NCI-H524 (cell line): ENCODE data around the gene ZBTB26.

Experiments
- DNase-seq, 2 experiments: peaks; one replicate each; lab custom pipeline; 2025; lab: John Stamatoyannopoulos, UW

Gene ZBTB26, protein sequence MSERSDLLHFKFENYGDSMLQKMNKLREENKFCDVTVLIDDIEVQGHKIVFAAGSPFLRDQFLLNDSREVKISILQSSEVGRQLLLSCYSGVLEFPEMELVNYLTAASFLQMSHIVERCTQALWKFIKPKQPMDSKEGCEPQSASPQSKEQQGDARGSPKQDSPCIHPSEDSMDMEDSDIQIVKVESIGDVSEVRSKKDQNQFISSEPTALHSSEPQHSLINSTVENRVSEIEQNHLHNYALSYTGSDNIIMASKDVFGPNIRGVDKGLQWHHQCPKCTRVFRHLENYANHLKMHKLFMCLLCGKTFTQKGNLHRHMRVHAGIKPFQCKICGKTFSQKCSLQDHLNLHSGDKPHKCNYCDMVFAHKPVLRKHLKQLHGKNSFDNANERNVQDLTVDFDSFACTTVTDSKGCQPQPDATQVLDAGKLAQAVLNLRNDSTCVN

DNA sequence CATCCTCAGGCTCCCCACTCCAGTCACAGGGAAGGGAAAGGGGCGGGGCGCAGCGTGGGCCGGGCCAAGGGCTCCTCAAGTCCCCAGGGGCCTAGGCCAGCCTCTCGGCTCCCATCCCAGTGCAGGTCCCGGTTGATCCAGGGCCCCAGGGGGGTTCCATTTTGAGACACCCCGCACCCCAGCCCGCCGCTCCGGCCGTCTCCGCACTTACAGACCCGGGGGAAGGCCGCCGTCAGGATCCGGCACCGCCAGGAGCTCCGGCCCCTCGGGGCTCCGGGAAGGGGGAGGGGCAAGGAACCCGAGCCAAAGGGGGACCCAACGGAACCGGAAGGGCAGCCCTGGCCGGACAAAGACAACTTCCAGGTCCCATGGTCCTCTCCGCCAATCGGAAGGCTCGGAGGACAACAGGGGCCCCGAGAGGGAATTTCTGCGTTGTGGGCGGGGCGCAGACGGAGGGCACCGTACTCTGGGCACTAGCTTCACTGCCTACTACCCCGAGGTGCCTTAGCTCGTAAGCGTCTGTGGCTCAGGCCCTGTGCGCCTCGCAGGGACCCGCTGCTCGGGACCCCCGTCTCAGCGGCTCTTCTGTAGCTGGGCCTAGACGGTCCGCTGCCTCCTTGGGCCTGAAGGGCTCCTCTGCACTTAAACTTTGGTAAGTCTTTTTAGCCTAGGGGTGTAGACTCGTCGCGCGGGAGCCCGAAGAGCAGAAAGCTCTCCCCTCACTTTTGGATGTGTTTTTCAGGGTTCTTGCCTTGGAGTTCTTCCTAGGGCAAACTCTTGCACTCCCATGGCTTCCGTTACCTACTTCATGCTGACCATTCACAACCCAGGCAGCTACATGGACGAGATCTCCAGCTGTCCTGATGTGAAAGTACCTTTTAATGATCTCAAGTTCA is at the start of gene ZBTB26:
Gene ZBTB26 (minus strand): TSS at position 287 of the 896 bp plus-strand sequence. CDS start 11,578 bp downstream, outside the sequence.
- DNase-seq = peak; percentile 98

DNA sequence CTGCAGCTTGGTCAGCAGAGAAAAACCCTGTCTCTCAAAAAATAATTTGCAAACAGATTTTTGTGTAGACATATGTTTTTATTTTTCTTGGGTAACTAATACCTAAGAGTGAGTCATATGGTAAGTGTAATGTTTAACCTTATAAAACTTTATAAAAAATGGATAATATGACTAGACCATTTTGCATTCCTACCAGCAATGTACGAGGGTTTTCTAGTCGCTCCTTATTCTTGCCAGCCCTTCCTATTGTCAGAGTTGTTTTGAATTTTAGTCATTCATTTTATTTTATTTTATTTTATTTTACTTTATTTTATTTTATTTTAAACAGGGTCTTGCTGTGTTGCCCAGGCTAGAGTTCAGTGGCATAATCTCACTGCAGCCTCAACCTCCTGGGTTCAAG is 47.3 kb upstream of the ZBTB26 start:
- no peak for DNase-seq

DNA sequence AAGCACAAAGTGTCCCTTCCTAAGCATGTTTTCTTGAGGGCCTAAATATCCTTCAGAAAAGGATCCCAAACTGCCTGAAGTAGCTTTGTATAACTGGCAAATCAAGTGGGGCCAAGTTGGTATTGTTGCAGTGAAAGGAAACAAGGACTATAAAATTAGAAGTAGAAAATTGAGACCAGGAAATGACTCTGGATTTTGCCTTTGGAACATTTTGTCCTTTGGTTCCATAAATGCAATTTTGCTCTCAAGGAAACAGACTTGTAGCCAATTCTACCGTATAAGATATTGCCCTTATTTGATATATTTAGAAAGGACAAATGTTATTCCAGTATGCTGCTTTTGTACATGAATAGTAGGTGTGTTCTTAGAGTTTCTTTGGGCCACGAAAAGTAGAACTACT is 43.9 kb upstream of the ZBTB26 start:
- DNase-seq = no peak

DNA sequence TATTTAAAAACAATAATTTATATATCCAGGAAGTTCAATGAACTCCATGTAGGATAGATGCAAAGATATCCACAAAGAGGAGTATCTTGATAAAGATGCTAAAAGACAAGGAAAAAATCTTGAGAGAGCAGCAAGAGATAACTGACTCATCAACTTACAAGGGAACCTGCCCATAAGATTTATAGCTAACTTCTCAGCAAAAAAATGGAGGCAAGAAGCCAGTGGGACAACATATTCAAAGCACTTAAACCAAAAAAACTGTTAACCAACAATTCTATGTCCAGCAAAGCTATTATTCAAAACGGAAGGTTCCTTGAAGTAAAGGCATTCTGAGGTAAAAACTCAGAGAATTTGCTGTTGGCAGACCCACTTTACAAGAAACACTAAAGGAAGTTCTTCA is 29.8 kb upstream of the ZBTB26 start:
- DNase-seq = no peak

GRCh38 chr9:122955961-122956360 is 24.6 kb upstream of the ZBTB26 start:
- no peak for DNase-seq

- DNase-seq = no peak
Measured at GRCh38 chr9:122954253-122954691, 23.0 kb upstream of the ZBTB26 start.

DNA sequence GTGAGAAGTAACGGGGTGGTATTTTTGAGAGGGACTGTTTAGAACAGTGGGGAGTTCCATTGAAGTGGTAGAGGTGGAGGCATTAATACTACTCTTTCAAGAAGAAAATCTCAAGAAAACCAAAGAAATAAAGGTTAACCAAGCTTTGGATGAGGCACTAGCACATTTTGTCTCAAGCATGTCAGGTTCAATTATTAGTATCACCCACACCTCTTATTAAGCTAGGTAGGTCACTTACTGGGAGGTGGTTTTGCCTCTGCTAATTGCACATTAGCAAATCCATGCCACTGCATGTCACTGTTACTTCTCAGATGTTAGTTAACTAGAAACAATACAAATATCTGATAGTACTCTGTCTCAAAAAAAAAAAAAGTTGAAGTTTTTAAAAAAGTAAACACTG is 19.7 kb upstream of the ZBTB26 start:
- no peak for DNase-seq

- no peak for DNase-seq
Measured at GRCh38 chr9:122950263-122950662, 19.0 kb upstream of the ZBTB26 start.

- DNase-seq = no peak
Measured at GRCh38 chr9:122949696-122950095, 18.4 kb upstream of the ZBTB26 start.

DNA sequence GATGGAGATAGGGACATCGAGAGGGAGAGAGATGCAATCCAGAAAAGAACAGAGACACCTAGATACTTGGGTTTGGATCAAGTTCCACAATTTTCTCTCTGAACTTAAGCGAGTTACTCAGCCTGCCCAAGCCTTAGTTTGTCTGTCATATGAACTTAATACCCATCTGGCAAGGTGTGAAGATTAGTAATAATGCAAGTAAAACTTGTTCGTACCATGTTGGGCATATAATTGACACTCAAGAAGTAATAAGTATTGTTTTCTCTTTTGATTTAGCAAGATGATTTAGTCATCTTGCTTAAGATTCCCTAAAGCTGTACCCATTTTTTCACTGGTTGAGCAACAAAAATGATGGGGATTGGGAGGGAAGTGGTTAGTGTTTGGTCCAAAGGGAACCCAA is 17.0 kb upstream of the ZBTB26 start:
- no peak for DNase-seq

DNA sequence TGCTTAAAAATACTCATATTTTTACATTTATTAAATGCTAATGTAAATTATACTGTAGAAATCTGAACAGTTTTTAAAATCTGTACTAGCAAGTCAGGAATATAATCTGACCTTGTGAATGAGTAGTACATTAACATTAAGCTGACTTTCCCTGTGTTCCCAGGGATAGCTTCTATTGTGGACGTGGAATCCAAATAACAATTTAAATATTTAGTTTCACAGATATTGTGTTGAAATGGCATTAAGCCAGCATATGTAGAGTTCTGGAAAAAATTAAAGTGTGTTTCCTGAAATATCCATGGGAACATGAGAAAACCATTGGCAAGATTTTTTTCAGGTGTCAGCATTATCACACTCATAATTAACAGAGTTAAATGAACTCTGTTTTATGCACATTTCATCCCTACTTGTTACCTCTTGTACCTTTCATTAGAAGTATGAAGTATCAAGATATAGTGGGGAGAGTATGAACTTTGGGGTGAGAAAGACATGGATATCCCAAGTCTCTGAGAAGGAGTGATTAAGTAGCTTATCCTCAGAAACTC is 15.2 kb upstream of the ZBTB26 start:
- no peak for DNase-seq

- DNase-seq = no peak
Measured at GRCh38 chr9:122944960-122945888, 13.9 kb upstream of the ZBTB26 start.

DNA sequence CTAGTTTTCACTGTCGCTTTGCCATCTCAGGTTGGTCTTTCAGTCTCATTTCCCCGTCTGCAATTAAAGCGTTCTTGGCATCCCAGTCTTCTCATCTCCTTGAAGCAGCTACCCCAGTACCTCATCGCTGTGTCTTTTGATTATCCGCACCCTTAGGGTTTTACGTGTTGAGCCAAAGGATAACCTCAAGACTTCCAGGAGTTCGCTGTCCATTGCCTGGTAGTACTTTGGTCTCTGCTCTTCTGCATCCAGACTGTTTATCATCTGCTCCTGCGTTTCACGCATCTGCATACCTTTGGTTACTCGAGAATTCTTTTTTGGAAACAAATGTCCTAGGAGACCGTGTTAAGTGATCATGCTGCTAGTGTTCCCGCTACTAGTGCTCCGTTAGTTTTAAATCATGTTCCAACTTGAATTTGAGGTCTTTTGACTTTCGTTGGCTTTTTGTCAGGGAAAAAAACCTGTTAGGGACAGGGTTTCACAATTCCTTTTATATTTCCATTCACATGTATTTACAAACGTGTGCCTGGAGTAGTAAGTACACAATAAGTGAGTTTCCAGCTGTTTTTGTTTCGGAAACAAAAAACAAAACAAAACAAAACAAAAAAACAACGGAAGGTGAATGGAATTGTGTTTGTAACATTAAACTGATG is 10.4 kb upstream of the ZBTB26 start:
- peak in 1 of 2 experiments; percentile 41 for DNase-seq

DNA sequence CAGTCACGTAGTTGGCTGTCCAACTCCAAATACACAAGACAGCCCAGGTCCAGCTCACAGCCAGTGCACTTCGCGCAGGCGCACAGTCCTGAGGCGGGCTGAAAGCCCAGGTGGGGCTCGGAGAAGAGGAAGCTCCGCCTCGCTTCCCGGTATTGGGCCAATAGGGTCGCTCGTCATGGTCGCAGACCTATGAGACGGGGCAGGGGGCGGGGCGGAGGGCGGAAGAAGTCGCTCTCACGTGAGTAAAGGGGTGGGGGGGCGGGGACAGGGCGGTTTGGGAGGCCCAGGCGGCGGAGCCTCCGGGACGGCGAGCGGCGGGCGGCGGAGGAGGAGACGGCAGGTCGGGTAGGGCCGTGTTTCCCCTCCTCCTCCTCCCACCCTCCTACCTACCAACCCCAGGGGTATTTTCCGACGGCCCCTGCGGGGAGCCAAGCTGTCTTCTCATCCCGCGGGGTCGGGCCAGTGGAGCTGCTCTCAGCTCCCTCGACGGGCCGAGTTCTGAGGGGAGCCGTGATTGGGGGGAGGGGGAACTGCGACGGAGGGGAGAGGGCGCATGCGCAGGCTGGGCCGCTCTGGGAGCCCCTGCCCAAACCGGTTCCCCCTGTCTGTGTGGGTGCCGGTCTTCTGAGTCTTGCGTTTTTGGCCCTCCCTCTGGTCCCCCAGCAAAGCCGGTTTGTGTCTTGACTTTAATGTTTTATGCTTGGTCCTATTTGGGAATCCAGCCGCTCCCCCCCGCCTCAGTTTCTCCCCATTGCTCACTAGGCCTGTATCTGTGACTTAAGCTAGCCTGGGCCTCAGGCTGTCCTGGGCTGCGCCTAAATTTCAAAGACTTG is 9.7 kb upstream of the ZBTB26 start, which contains the start of gene RABGAP1:
Gene RABGAP1 (plus strand): TSS at position 272 of the 833 bp plus-strand sequence. CDS start 16,040 bp downstream, outside the sequence.
- DNase-seq = peak; percentile 99

DNA sequence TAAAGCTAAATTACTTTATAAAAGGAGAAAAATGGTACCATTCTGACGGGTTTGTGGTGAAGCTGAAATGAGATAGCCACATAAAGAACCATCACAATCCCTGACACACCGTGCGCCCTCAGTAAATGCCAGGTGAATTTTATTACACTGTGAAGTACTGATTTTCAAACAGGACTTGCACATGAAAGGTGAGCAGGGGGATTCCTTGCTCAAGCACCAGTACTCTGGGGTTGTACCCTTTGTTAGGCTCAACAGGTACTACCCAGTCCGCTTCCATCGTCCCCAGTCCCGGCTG is 9.1 kb upstream of the ZBTB26 start:
- no peak for DNase-seq

DNA sequence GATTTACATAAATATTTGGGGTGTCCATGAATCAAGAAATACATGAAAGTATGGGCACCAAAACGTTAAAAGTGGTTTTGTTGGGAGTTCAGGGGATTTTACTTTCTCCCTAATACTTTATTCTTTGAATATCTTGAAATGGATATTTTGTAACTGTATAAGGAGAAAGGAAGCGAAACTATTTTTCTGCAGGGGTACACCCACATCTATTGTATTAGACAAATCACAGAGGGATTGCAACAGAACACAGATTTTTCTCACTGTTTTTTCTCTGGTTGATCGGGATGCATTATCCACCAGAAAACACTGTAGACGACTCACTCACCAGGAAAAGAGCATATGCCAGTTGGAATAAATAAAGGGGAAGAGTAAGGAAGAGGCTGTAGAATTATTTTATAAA is 8.3 kb upstream of the ZBTB26 start:
- DNase-seq = no peak

GRCh38 chr9:122936883-122937282 is 5.6 kb upstream of the ZBTB26 start:
- DNase-seq = no peak

GRCh38 chr9:122936464-122936863 is 5.2 kb upstream of the ZBTB26 start:
- DNase-seq = no peak

DNA sequence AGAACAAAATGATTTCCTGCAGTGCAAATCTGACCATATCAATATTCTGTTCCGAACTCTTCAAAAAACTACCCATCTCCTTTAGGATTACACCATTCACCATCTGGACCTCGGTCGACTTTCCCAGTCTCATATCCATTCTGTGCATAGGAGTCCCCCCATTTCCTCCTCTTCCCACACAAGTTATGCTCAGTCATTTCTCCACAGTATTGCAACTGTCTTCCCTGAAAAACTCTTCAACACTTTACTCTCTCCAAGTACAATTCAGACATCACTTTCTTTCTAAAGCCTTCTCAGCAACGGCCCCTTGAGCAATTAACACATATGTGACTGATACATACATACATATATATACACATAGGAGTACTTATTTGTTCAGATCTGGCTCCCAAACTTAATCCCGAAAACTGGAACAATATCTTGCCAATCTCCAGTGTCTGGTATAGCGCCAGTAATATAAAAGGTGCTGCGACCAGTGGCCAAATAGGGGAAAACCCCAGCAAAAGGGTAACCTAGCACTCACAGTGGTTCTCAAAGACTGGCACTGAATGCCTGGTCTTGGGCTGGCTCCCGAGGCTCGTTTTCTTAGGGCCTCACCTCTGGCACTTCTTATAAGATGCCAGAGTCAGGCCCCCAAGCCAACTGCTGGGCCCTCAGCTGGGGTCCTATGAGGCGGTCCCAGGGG is 629 bp downstream of the ZBTB26 start:
- DNase-seq = peak in 1 of 2 experiments; percentile 25
